Measurements from ENCODE around the gene ORC3.
"Not testable (repeated sequence)": the region's sequence is repeated elsewhere in the genome, so short reads cannot be mapped to it uniquely, and the experiment has no call there.

Gene ORC3

DNA sequence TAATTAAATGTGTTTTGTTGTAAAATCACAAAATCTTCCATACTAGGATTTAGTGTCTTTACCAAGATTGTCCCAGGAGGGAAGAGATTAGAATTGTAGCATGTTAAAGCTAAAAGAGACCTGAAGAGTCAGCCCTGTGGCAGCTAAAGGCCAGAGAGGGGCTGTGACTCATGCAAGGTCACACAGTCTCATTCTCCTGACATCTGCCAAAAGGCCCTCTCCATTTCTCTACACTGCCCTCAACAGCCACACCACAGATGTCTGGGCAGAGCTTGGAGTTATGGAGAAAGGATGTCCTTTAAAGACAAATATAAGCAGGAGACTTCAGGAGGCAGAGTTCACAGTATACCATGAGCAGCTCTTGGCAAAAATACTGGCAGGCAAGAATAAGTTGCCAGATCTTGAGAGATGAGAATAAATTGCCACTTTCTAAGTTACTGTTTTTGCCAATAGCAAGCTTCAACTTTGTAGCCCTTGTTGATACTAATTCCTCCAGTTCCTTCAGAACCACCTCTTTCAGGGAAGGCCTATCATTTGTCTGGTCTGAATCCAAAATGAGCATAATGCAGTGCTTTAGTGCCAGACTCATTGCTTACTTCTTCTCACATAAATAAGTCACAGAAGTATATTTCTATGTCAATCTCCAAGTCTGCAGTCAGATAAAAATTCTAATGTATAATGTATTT is 70.4 kb downstream of the ORC3 start:
- DNase-seq (ENCODE audit: low read depth in 1 of 2, low spot score in 1 of 2) = no peak

DNA sequence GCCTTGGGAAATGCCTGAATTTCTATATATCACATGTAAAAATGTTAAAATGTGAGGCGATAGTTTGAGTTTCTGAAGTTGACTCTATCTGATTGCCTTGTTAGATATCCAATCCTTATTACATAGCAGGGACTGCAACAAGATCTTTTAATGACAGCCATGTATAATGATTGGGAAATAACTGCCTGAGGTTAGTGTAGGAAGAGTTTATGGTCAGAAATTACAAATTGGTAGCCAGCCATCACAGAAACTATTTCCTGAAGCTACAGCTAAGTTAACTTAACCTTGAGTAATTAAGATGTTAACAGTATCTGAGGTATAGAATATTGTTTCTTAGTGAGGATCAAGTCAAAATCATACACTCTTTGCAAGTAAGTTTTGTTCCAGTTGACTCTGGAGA is 71.1 kb downstream of the ORC3 start:
- no peak for DNase-seq (ENCODE audit: low read depth in 1 of 2, low spot score in 1 of 2)

DNA sequence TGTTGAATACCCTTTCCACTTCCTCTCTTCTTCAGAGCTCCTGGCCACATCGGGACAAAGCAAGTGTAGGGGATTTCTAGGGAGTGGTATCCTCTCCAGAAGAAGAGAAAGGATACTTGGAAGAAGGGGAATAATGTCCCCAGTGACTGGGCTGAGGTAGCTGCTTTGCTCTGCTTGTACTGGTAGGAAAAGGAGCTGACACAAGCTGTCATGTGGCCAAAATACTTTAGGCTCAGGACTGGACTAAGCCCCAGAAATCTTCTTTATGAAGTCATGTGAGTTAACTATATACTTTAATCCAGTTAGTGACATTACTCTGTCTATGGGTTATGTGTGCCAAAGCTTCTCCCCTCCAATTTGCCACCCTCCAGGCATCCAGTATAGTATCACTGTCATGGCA is 71.6 kb downstream of the ORC3 start:
- DNase-seq (ENCODE audit: low read depth in 1 of 2, low spot score in 1 of 2) = no peak

DNA sequence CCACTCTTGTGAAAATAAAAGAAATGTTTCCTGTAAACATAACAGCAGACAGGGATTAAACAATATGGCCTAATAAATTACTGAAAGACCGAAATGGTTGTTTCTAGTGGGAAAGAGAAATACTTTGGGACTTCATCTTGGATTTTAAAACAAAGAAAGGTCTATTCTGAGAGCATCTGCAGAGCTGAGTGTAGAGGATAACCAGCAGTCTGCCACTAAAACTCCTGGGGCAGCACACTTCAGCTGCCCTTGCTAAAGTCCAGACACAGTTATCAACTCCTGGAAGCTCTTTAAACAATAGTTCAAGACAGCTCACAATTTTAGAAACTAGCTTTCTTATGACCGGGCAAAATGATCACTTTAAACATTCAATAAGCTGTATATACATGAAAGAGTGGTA is 73.5 kb downstream of the ORC3 start:
- no peak for DNase-seq (ENCODE audit: low read depth in 1 of 2, low spot score in 1 of 2)

DNA sequence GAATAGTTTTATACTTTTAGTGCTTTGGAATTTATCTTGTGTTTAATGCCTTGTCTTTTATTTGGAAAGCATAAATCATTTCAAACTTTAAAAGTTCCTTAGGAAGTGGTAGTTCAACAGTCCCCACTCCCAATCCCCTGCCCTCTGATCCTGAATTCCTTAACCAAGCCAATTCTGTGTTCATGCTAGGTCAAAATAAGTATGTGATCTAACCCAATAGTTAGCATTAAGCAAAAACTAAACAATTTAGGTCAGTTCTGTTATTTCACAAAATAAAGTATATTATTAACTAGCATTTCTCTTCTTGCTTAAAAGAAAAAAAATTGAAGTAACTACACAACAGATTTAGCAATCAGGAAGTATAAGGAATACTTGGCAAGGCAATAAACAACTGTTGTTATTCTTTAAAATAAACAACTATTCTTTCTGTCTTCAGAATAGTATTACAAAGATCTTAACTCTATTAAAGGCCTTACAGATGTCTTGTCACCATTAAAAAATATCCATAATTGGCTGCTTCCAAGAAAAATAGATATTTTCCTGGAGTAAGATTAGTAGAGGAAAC is 75.1 kb downstream of the ORC3 start:
- no peak for DNase-seq (ENCODE audit: low read depth in 1 of 2, low spot score in 1 of 2)

DNA sequence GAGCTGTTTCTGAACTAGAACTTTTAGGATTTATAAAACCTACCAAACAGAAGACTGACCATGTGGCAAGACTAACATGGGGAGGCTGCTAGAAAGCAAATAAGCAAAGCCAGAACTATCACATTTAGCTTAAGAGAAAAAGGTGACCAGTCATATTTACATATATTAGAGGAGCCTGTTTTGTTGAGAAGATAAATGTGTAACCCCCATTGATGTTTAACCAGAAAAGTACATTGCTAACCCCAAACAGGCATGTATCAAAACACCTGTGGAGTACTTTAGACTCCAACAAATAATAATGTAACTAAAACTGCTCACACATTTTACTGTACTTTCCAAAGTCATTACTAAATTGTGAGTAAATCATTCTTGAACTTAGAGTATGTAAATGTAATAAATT is 77.1 kb downstream of the ORC3 start:
- no peak for DNase-seq (ENCODE audit: low read depth in 1 of 2, low spot score in 1 of 2)

DNA sequence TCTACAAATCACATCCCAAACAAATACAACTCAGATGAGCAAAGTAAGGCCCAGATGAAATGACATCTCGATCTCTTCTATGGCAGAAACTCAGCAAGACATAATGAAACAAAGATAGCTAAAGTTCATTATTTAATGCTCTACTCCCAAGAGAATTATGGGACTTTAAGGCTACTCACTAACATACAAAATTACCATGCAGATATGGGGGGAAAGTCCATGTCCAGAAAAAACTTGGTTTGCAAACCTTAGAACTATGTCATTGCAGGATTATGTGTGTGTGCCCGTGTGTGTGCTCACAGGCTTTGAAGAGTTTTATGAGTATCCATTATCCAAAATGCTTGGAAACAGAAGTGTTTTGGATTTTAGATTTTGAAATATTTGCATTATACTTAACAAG is 78.1 kb downstream of the ORC3 start:
- no peak for DNase-seq (ENCODE audit: low read depth in 1 of 2, low spot score in 1 of 2)

DNA sequence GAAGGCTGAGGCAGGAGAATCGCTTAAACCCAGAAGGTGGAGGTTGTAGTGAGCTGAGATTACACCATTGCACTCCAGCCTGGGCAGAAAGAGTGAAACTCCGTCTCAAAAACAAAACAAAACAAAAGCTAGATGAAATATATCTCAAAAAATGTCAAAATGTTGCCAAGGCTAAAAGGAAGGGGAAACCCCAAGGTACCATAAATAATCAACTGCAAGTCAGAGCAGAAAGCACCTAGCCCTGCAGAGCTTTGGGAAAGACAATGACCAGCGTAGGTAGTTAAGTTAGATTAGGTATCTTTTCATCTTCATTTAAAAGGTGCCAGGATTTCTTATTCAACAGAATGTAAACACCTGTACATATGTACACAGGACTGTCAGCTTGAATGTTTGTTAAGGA is 79.1 kb downstream of the ORC3 start:
- no peak for DNase-seq (ENCODE audit: low read depth in 1 of 2, low spot score in 1 of 2)

DNA sequence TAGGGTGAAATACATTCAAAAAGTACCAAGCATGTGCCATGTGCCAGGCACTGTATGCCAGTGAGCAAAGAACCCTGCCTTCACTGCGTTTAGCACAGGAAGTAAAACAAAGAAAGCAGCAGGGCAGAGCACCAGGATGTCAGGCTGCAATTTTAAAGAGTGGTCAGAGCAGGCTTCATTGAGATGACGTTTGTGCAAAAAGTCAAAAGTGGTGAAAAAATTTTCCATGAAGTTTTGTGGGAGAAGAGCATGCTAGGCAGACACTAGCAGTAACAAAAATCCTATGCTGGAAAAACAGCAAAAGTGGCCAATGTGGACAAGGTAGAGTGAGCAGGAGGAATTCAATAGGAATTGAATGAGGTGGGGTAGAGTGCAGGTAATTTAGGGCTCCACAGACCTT is 80.8 kb downstream of the ORC3 start:
- no peak for DNase-seq (ENCODE audit: low read depth in 1 of 2, low spot score in 1 of 2)

DNA sequence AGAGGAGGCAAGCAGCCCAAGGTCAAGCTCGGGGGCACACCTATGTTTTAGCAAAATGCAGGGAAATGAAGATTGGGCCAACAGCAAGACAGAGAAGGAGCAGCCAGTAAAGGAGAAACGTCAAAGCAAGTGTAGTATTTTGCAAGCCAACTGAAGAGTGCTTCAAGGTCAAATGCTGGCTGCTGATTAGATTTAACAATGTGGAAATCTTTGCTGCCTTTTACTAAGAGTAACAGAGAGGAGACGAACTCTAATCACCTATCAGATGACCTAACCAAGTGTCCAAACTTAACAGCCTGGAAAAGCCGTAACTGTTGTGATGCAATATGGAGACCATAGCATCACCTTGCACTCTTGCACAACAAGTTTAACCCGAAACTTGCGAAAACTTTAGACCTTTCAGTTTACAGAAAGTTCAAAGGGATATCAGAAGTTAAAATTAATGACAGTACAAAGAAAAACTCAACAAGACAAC is 81.7 kb downstream of the ORC3 start:
- DNase-seq (ENCODE audit: low read depth in 1 of 2, low spot score in 1 of 2) = no peak

DNA sequence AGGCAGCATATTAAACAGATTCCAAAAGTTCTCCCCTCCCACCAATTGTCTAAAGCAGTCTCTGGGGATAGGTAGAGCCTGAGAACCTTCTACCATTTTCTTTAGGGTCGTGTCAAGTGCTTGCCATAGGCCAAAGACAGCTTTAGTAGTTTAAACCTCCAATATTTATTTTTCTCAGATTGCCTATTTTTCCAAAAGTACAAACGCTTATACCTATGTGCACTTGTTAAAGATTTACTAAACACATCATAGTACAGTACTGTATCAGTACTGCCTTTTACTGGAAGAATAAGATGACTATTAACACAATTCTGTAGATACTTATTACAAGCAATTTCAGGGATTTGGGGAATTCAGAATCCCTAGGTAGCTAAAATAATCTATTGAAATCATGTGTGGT is 82.7 kb downstream of the ORC3 start:
- no peak for DNase-seq (ENCODE audit: low read depth in 1 of 2, low spot score in 1 of 2)

DNA sequence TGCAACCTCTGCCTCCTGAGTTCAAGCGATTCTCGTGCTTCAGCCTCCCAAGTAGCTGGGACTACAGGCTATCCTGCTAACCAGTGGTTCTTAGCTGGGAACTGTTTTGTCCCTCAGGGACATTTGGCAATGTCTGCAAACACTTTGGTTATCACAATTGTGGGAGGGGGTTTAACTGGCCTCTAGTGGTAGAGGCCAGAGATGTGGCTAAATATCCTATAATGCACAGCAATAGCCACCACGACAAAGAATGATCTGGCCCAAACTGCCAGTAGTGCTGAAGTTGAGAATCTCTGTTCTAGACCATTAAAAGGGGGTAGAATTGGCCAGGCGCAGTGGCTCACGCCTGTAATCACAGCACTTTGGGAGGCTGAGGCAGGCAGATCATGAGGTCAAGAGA is 83.3 kb downstream of the ORC3 start:
- no peak for DNase-seq (ENCODE audit: low read depth in 1 of 2, low spot score in 1 of 2)

DNA sequence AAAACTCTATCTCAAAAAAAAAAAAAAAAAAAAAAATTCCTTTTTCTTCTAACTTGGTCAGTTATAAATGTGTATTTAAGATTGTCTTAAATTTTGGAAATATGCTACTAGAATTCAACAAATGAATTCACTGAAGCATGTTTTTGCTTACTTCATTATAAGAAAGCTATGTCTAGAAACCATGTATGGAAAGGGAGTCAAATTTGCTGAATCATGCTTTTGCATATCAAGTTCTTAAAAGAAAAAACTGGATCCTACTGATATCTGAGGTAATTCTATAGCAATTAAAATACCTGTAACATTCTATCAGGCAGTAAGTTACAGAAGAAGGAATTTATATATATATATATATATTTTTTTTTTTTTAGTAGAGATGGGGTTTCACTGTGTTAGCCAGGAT is 84.4 kb downstream of the ORC3 start:
- DNase-seq (ENCODE audit: low read depth in 1 of 2, low spot score in 1 of 2) = no peak

DNA sequence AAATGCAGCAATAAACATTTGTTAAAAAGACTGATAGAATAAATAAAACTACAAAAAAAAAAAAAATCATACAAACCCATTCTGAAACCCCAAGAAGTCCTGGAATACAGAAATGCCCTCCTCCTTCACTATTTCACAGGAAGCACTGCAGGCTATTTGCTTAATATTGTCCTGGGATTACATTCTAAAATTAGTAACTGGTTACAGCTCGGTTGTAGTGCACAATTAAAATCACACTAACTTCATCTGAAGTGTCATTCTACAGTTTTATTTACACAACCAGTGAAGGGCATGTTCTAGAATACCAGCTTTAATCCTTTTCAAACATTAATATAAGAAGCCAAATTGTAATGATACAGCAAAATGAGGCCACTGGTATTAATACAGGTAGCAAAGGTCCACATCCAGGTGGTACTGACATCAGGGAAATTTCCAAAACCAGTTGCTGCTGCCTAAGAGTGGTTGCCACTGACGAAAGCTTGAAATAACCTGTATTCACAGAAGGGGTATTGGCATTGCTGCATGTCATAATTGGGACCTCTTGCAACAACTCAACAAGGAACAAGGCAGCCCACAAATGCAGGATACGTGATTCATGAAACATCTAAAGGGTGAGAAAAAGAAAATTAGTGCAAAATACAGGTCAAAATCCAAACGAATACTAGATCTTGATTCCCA is 85.2 kb downstream of the ORC3 start:
- no peak for DNase-seq (ENCODE audit: low read depth in 1 of 2, low spot score in 1 of 2)

DNA sequence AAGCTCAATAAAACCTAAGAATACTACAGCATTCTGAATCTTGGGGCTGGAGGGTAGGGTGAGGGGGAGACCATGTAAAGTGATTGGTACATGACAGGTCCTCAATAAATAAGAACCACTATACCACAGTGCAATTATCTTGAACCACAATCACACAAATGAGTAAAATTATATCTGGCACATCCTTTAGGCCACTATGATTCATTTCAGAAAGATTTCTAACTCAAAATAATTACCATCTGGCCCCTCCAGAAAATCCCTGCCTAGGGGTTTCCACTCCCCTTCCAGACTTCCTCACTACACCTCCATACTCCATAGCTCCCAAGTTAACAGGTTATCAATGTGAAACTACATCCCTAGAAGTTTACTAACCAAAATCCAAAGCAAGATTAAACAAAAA is 92.4 kb downstream of the ORC3 start:
- no peak for DNase-seq (ENCODE audit: low read depth in 1 of 2, low spot score in 1 of 2)

DNA sequence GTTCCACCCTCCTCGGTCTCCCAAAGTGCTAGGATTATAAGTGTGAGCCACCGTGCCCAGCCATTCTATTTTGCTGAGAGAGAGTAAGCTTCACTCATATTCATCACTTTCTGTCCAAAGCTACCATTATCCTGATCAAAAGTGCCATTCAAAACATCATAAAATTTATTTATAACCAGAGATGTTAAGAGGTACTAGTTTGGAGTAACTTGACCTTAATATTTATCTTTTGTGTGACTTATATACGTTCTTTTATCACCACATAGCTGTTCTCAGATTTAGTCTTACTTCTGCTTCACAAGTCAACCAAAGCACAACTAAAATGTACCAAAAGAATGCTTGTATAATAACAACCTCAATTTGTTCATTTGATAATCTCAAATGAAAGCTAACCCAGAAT is 94.0 kb downstream of the ORC3 start:
- DNase-seq (ENCODE audit: low read depth in 1 of 2, low spot score in 1 of 2) = no peak

DNA sequence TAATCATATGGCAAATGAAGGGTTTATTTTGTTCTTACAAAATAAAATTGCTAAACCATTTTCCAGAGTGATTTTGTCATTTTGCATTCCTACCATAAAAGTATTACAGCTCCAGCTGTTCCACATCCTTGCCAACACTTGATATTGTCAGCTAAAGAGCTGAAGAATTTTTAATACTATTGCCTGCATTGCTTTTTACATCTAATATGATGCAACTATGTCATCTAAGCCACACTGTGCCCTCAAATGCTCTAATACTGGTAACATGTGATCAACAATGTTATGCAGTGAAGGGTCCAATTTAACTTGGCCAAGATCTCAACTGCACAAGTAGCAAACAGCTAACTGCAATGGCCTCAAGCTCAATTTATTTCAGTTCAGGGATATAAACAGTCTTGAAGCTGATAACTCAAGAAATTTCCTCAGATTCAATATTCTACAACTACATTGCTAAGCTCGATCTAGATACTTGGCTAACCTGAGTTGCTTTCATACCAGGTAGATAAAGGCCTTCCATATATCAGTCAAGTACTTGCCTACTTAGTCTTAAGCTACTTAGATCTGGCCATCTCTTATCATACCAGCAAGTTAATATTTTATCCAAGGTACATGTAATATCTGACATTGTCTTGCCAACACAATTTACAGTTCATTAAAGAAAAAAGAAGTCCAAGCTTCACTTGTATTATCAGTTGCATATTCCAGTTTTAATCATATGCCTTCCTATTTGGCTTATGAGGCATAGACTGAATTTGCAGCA is 95.1 kb downstream of the ORC3 start:
- no peak for DNase-seq (ENCODE audit: low read depth in 1 of 2, low spot score in 1 of 2)

DNA sequence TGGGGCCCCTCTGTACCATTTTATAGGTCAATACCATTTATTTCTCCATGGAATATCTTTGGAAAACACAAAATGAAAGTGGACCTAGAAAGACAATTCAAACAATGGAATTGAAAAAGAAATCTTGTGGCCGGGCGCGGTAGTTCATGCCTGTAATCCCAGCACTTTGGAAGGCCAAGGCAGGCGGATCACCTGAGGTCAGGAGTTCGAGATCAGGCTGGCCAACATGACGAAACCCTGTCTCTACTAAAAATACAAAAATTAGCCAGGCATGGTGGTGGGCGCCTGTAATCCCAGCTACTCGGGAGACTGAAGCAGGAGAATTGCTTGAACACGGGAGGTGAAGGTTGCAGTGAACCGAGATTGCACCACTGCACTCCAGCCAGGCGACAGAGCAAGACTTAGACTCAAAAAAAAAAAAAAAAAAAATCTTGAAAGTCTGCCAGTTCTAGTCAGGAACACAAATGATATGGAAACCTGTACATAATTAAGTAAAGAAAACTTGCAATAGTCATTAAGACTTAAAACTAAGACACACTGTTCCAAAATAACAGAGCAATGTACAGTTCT is 96.8 kb downstream of the ORC3 start:
- DNase-seq (ENCODE audit: low read depth in 1 of 2, low spot score in 1 of 2) = not testable (repeated sequence)

DNA sequence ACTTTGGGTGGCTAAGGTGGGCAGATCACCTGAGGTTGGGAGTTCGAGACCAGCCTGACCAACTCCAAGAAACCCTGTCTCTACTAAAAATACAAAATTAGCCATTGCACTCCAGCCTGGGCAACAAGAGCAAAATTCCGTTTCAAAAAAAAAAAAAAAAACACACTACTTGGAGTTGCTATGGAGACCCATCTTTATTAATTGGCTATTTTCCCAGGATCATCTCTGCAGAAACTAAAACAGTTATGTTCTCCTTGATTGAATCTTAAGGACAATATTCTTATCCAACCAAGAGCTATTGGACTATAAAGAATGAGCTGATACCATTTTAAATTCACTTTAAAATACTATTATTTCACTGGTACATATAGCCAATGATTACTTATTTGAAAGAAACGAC is 97.4 kb downstream of the ORC3 start:
- DNase-seq (ENCODE audit: low read depth in 1 of 2, low spot score in 1 of 2) = no peak

DNA sequence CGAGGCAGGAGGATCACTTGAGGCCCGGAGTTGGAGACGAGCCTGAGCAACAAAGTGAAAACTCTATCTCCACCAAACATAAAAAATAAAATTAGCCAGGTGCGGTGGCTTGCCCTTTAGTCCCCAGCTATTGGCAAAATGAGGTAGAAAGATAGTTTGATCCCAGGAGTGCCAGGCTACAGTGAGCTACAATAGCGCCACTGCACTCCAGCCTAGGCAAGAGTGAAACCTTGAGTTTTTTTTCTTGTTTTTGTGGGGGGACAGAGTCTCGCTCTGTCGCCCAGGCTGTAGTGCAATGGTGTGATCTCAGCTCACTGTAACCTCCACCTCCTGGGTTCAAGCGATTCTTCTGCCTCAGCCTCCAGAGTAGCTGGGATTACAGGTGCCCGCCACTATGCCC is 98.0 kb downstream of the ORC3 start:
- not testable (repeated sequence) for DNase-seq (ENCODE audit: low read depth in 1 of 2, low spot score in 1 of 2)

DNA sequence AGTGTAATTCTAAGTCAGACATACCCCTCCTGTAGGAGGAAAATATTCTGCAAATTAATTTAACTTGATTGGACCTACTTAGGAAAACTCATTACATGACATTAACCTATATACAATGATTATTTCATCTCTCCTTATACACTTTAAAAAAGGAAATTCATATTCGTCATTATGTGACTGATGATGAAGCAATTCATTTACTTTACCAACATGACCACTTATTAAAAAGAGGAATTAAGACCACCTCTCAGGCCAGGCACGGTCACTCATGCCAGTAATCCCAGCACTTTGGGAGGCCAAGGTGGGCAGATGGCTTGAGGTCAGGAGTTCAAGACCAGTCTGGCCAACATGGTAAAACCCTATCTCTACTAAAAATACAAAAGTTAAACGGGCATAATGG is 100.5 kb downstream of the ORC3 start:
- no peak for DNase-seq (ENCODE audit: low read depth in 1 of 2, low spot score in 1 of 2)

DNA sequence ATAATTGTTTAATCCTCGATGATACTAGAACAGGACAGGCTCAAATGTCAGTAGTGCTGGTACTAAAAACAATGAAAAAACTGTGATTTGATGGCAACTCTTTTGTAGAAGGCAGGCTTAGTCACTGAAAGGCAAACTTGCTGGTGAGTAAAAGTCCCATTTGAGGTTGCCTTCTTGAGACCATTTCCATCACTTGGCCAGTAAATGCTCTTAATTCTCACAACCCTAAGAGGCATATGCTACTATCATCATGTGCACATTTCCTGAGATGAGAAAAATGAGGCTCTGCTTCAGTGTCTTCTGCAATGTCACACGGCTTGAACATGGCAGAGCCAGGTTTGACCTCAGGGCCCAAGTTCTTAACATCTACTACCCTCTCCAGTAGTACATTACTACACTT is 102.2 kb downstream of the ORC3 start:
- DNase-seq (ENCODE audit: low read depth in 1 of 2, low spot score in 1 of 2) = no peak
